ENCODE results near the gene DPEP1.
"Not testable (repeated sequence)": the region's sequence is repeated elsewhere in the genome, so short reads cannot be mapped to it uniquely, and the experiment has no call there.

Gene DPEP1

GRCh38 chr16:89655062-89655643 is 41.7 kb downstream of the DPEP1 start:
- no peak for DNase-seq

- no peak for DNase-seq
These were observed 43.1 kb downstream of the DPEP1 start for GRCh38 chr16:89656435-89657121.

GRCh38 chr16:89657442-89658220 is 44.2 kb downstream of the DPEP1 start, which contains the start of the genes CHMP1A and SPATA33:
TSS of gene CHMP1A (minus strand) at chr16:89657708. CDS start at chr16:89657588, 120 bp downstream.
TSS of gene SPATA33 (plus strand) at chr16:89657836. CDS start at chr16:89657912, 76 bp downstream.
- peak; percentile 51 for DNase-seq

GRCh38 chr16:89658221-89658879 is 44.9 kb downstream of the DPEP1 start:
- no peak for DNase-seq

- no peak for DNase-seq
These were observed 46.7 kb downstream of the DPEP1 start for GRCh38 chr16:89660146-89660545.

- DNase-seq = no peak
These were observed 47.8 kb downstream of the DPEP1 start for GRCh38 chr16:89661215-89661614.

GRCh38 chr16:89664238-89664637 is 50.8 kb downstream of the DPEP1 start:
- not testable (repeated sequence) for DNase-seq

GRCh38 chr16:89667000-89667399 is 53.6 kb downstream of the DPEP1 start:
- not testable (repeated sequence) for DNase-seq

- no peak for DNase-seq
These were observed 54.2 kb downstream of the DPEP1 start for GRCh38 chr16:89667633-89668032.

- DNase-seq = no peak
These were observed 55.3 kb downstream of the DPEP1 start for GRCh38 chr16:89668790-89669158.

- DNase-seq = no peak
These were observed 56.3 kb downstream of the DPEP1 start for GRCh38 chr16:89669755-89670154.

- DNase-seq = no peak
These were observed 57.3 kb downstream of the DPEP1 start for GRCh38 chr16:89670496-89671431.

GRCh38 chr16:89671565-89671964 is 58.1 kb downstream of the DPEP1 start:
- not testable (repeated sequence) for DNase-seq

GRCh38 chr16:89672177-89672941 is 58.9 kb downstream of the DPEP1 start:
- no peak for DNase-seq

GRCh38 chr16:89678258-89678657 is 64.8 kb downstream of the DPEP1 start:
- DNase-seq = no peak

- no peak for DNase-seq
These were observed 72.5 kb downstream of the DPEP1 start for GRCh38 chr16:89685916-89686315.

- DNase-seq = peak; percentile 72
These were observed 73.2 kb downstream of the DPEP1 start, which contains the start of gene CDK10 for GRCh38 chr16:89686520-89687091. TSS of gene CDK10 (plus strand) at chr16:89686689. CDS start at chr16:89686711, 22 bp downstream.

GRCh38 chr16:89687092-89687940 is 73.9 kb downstream of the DPEP1 start:
- no peak for DNase-seq

Measured in DMS 273 treated with DMSO at 0.1 percent for 48 hours (cell line).